Left lung (tissue), 10 donors: ENCODE results near the gene RPTOR. TPM values are rescaled to one million over a fixed set of nuclear protein-coding genes. Genes with fewer than 3 reads are reported as not detected.

Experiments used
- ATAC-seq: fragments of 200-7000 bp; cut with Tn5 transposase; one replicate; pipeline ENCODE4 v1.9.1; 2020; ENCODE audit warnings: moderate library complexity
- DNase-seq, 4 donors: peaks; one replicate each; pipeline ENCODE4 v3.0.0-alpha.2; 2013 to 2020
- H3K27ac ChIP-seq, 2 donors: fragments of 200-600 bp; sonication (generic) in 1 of 2; one replicate each; pipeline versions ENCODE4 v1.5.0 to v1.8.0; 2020 to 2021
- H3K27me3 ChIP-seq, 2 donors: fragments of 200-600 bp; sonication (generic) in 1 of 2; one replicate each; pipeline versions ENCODE4 v1.5.0 to v1.8.0; 2020 to 2021
- H3K36me3 ChIP-seq, 2 donors: fragments of 200-600 bp; sonication (generic) in 1 of 2; one replicate each; pipeline versions ENCODE4 v1.5.0 to v1.8.0; 2020 to 2021
- H3K4me1 ChIP-seq, 2 donors: fragments of 200-600 bp; one replicate each; pipeline ENCODE4 v1.8.0; 2021
- H3K4me3 ChIP-seq, 2 donors: fragments of 200-600 bp; sonication (generic) in 1 of 2; one replicate each; pipeline versions ENCODE4 v1.5.0 to v1.8.0; 2020 to 2021; ENCODE audit warnings: mild to moderate bottlenecking in 1 of 2
- H3K9me3 ChIP-seq, 2 donors: fragments of 200-600 bp; sonication (generic) in 1 of 2; one replicate each; pipeline versions ENCODE4 v1.5.0 to v1.8.0; 2020 to 2021
- CTCF ChIP-seq, 2 donors: fragments of 200-600 bp; sonication (generic) in 1 of 2; IDR thresholded peaks; one replicate each; pipeline versions ENCODE4 v1.5.0 to v1.8.0; 2021; ENCODE audit warnings: antibody characterized with exemption in 2 of 2
- intact Hi-C, 2 donors: fragments of 100-400 bp; cut with DNase I; formaldehyde crosslinking; loops; one replicate each; pipeline versions ENCODE4 v1.11.2 to v1.14.2; 2022
- polyA plus RNA-seq, 6 donors: library from polyadenylated mRNA; unstranded; fragments of 120-200 nt; gene quantifications; one replicate each; pipeline ENCODE4 v1.2.1, GENCODE V29; 2013; ENCODE audit not compliant: insufficient read length in 6 of 6
- total RNA-seq, 2 donors: library from RNA; stranded (reverse); fragmentation: NEBNext Ultra II Directional; extraction: Animal tissue kit (Norgen Biotek cat#: 25700); gene quantifications; one replicate each; pipeline ENCODE4 v1.2.1, GENCODE V29; 2021
- donor health status: DM: no; HTN: yes; CAD: no.
- donor health status: DM: no; HTN: no; CAD: no.

The RPTOR gene
- total and polyA plus RNA-seq, 8 donors, result 14.2 to 39.2 (median 20.7) TPM

- no peak overlapping the region for H3K4me3 ChIP-seq
- ATAC-seq (no peak), DNase-seq (peak in 1 of 4 donors; percentile 27)
- H3K27me3 ChIP-seq, result no peaks in the 10 kb centered on the region
- peaks cover 5 to 44% of the 10 kb centered on the region in 2 donors for H3K4me1 ChIP-seq
- H3K9me3 ChIP-seq, result no peaks in the 10 kb centered on the region
- H3K36me3 ChIP-seq, result peaks cover 0 to 12% of the 10 kb centered on the region in 2 donors
- TF ChIP-seq CTCF (IDR thresholded peaks at IDR 0.05), result no peak
- intact Hi-C loops, result no loop called here
- H3K27ac ChIP-seq, result peak overlapping the region in 1 of 2 donors; percentile 74
Observed at GRCh38 chr17:80782536-80783427, 238.1 kb downstream of the RPTOR start.

GRCh38 chr17:80783486-80783885 lies 238.8 kb downstream of the RPTOR start:
- peaks cover 0 to 7% of the 10 kb centered on the region in 2 donors for H3K36me3 ChIP-seq

GRCh38 chr17:80783971-80784370 lies 239.3 kb downstream of the RPTOR start:
- no peaks in the 10 kb centered on the region for H3K27me3 ChIP-seq
- H3K4me1 ChIP-seq, result peaks cover 5 to 51% of the 10 kb centered on the region in 2 donors
- H3K9me3 ChIP-seq, result no peaks in the 10 kb centered on the region
- no peak overlapping the region for H3K4me3 ChIP-seq
- H3K27ac ChIP-seq, result no peak overlapping the region
- intact Hi-C loops, result no loop called here
- peaks cover 0 to 2% of the 10 kb centered on the region in 2 donors for H3K36me3 ChIP-seq
- TF ChIP-seq CTCF (IDR thresholded peaks at IDR 0.05), result no peak
- peak in 1 of 4 donors; percentile 11 for DNase-seq
- ATAC-seq, result no peak

More at GRCh38 chr17:80783486-80783885, 238.8 kb downstream of the RPTOR start:
- Histone ChIP-seq H3K4me1 (peaks cover 5 to 46% of the 10 kb centered on the region in 2 donors), H3K27me3 (no peaks in the 10 kb centered on the region), H3K4me3 (no peak overlapping the region), H3K27ac (no peak overlapping the region), H3K9me3 (no peaks in the 10 kb centered on the region)
- intact Hi-C loops, result no loop called here
- ATAC-seq (no peak), DNase-seq (peak in 1 of 4 donors; percentile 21)
- no peak for TF ChIP-seq CTCF (IDR thresholded peaks at IDR 0.05)

- no peak overlapping the region for H3K27ac ChIP-seq
- intact Hi-C loops, result no loop called here
- DNase-seq, result peak in 2 of 4 donors; percentile 64 to 71
- peak; percentile 82 for ATAC-seq
- no peaks in the 10 kb centered on the region for H3K27me3 ChIP-seq
- H3K9me3 ChIP-seq, result no peaks in the 10 kb centered on the region
- no peak for TF ChIP-seq CTCF (IDR thresholded peaks at IDR 0.05)
- no peak overlapping the region for H3K4me3 ChIP-seq
- H3K4me1 ChIP-seq, result peaks cover 0 to 53% of the 10 kb centered on the region in 2 donors
- H3K36me3 ChIP-seq, result no peaks in the 10 kb centered on the region
Observed at GRCh38 chr17:80785477-80786178, 241.0 kb downstream of the RPTOR start.

- H3K4me3 ChIP-seq, result no peak overlapping the region
- ATAC-seq, result no peak
- intact Hi-C loops, result no loop called here
- DNase-seq, result no peak
- peaks cover 4 to 53% of the 10 kb centered on the region in 2 donors for H3K4me1 ChIP-seq
- no peaks in the 10 kb centered on the region for H3K36me3 ChIP-seq
- H3K27me3 ChIP-seq, result no peaks in the 10 kb centered on the region
- H3K9me3 ChIP-seq, result no peaks in the 10 kb centered on the region
- H3K27ac ChIP-seq, result no peak overlapping the region
- TF ChIP-seq CTCF (IDR thresholded peaks at IDR 0.05), result no peak
Observed at GRCh38 chr17:80786470-80786869, 241.8 kb downstream of the RPTOR start.
